ENCODE results near the gene CDH23.

Gene CDH23

GRCh38 chr10:71630168-71630567 lies 233.4 kb downstream of the CDH23 start:
- no peak for DNase-seq

DNA sequence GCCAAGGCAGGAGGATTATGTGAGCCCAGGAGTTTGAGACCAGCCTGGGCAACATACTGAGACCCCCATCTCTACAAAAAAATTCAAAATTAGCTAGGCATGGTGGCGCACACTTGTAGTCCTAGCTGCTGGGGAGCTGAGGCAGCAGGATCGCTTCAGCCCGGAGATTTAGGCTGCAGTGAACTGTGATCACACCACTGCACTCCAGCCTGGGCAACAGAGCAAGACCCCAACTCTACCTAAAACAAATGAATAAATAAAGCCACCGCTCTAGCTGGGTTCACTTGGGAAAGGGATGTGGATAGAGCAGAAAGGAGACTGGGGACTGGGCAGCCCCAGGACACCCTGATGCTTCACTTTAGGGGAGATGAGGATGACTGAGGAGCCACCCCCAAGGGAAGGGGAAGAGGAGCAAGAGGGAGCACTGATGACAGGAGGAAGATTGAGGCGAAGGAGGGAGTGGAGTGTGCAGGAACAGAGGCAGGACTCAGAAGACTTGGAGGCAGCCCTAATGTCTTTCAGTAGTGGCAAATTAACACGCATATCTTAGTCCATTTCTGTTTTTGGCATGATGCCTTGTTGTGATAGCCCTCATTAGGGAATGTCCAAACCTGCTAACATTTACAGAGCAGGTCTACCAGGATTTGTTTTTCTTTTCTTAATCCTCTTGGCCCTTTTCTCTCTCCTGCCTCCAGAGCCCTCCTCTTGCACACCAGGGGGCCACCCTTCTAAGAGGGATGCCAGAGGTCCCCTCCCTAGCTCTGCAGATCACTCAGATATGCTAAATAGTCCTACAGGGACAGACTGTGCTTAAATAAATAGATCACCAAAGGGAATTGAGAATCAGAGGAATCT lies 234.5 kb downstream of the CDH23 start:
- DNase-seq = no peak

DNA sequence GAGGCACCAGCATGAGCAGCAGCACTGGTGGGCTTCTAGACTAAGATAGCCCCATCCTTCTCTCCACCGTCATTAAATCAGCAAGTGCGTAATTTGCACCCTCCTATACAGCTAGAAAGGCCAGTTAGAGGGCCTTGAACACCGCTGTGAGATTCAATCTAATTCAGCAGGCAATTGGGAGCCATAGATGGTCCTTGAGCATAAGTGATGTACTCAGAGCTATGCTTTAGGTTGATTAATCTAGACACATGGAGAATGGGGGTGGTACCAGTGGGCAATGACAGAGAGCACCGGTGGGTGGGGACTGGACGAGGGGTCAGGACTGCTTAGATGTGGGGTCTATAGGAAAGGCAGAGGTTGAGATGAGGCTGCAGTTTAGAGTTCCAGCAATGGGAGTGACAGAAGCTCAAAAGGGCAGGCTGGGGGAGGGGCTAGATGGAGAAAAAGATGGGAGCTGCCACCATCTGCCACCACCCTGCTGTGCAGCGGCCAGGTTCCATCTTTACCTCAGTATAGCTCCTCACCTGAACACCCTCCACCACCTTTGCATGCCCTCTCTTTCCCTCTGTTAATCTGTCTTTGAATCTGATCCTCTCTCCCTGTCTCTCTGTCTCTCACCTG lies 235.6 kb downstream of the CDH23 start:
- DNase-seq = no peak

DNA sequence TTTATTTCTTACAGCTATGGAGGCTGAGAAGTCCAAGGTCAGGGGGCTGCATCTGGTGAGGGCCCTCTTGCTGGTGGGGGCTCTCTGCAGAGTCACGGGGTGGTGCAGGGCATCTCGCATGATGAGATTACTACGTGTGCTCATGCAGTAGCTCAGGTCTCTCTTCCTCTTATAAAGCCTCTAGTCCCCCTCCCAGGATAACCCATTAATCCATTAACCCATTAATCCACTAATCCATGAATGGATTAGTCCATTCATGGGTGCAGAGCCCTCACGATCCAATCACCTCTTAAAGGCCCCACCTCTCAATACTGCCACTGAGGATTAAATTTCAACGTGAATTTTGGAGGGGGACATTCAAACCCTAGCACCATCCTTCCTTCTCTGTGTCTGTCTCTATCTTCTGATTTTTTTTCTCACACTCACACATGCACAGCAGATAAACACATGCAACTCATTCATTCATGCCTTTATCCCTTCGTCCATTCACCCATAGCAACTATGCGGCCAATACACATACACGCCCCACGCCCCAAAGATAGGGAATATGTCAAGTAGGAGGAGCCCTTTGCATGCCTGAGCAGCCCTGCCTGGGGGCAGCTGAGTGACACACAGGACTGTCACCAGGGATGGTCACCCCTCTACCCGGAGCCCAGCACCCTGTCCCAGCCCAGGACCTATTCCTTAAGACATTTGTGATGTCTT lies 236.3 kb downstream of the CDH23 start:
- DNase-seq = no peak

GRCh38 chr10:71633920-71634319 lies 237.2 kb downstream of the CDH23 start:
- no peak for DNase-seq

- DNase-seq = no peak
These were observed 237.9 kb downstream of the CDH23 start for GRCh38 chr10:71634531-71635164.

DNA sequence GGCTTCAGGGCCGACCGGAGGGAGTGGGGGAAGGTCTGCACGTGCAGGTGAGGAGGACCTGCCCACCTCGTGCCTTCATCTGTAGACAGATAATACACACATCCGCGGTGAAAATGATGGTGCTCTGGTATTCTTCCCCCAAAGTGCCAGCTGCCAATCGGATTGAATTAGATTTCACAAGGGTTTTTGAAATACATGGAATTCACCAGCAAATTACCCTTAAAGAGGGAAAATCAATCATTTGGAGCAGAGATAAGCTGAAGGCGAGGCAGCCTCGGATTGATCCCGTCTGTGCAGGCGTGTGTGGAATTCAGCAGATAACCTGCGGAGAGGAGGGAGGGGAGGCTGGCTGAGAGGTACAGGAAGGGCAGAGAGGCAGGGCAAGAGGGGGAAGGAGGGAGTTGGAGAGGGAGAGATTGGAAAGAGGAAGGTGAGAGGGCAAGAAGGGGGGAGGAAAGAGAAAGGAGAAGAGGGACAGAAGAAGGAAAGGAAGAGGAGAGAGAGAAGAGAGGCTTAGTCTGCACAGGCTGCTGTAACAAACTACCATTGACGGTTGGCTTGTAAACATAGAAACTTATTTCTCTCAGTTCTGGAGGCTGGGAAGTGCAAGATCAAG lies 238.6 kb downstream of the CDH23 start:
- DNase-seq = no peak

GRCh38 chr10:71635867-71636266 lies 239.1 kb downstream of the CDH23 start:
- DNase-seq = no peak

DNA sequence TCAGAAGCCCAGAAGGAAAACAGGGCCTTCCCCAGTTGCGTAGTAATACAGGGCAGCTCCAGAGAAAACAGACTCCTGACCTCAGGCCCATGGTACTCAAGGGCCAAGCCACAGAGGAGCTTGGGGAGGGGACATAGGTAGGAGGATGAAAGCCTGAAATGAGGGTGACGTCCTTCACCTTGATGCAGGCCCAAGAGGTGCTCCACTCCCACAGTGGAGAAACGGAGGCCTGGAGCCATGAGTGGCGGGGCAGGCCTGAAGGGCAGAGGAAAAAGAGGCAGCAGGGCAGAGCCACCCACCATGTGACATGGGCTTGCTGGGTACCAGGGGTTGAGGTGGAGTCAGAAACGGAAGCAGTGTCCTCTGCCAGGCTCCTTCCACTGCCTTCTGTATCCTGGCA lies 239.9 kb downstream of the CDH23 start:
- DNase-seq = no peak

DNA sequence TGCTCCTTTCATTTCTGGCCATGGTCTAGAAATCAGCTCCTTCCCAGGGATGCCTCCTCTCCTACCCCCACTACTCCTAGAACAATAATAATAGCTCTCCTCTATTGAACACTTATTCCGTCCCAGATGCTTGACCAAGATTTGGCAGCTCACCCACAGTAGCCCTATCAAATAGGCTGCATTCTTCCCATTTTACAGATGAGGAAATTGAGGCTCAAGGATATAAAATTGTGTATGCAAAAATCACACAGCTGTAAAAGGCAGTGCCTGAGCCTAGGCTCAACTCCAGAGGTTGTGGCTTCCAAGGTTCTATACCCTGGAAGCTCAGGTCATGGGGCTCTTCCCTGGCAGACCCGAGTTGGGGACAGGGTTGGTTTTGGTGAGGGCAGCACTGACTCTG lies 240.6 kb downstream of the CDH23 start:
- DNase-seq = no peak

DNA sequence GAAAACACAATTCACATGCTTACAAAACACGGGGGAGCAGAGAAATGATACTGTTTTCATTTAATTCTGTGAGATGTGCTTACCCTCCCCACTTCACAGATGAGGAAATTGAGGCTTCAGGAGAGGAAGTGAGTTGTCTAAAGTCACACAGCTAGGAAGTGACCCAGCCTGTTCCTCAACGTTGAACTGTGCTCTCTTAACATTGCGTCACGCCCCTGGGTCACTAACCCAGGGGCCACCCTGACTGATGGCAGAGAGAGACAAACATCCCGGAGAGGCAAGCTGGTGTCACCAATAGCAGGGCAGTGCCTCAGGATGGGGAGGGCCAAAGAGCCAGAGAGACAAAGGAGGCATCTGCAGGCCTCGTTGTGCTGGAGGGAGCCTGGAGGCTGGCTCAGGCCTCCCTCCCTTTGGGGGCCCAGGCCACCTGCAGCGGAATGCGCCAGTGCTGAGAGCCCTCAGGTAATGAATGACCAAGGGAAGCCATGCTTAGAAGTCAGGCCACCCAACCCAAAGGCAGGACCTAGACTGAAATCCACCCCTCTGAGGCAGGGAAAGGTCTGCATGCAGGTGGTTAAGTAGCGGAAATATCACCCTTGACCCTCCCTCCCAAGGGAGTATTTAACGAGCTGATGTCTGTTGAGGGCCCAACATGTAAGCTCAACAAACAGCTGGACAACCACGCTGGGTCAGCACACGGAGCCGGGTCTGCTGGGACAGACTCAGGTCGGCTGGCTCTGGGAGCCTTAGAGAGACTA lies 241.5 kb downstream of the CDH23 start:
- DNase-seq = peak in 1 of 2 donors; percentile 46

- DNase-seq = no peak
These were observed 242.4 kb downstream of the CDH23 start for GRCh38 chr10:71638822-71639719.

GRCh38 chr10:71640607-71641006 lies 243.9 kb downstream of the CDH23 start:
- no peak for DNase-seq

DNA sequence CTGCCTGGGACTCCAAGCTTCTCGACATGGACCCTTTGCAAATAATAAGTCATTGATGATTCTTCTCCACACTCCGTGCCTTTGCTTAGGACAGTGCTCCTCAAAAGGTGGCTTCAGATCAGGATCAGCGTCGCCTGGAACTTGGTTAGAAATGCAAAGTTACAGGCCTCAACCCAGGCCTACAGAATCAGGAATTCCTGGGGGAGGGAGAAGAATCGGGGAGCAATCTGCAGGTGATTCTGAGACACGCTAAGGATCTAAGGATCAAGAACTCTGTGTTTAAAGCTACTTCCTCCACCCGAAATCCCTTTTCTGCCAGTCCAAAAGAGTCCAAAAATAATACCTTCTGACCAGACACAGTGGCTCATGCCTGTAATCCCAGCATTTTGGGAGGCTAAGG lies 244.7 kb downstream of the CDH23 start:
- DNase-seq = no peak

- no peak for DNase-seq
These were observed 245.3 kb downstream of the CDH23 start for GRCh38 chr10:71641986-71642385.

DNA sequence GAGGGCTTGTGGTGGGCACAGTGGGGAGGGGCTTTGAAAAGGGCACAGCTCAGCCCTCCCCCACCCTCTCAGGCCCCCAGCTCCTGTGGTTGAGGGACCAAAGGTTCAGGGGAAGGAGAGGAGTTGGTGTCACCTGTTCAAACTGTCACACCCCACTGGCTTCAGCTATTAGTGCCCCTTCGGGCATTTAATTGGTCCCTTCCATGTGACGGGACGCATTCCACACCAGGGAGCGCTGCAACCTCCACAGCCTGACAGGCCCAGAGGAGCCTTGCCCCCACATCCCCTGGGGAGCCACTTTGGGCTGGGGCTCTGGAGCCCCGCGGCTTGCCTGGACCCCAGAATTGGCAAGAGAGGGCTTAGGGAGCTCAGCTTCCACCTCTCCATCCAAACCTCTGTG lies 247.2 kb downstream of the CDH23 start:
- DNase-seq = no peak

- DNase-seq = no peak
These were observed 247.8 kb downstream of the CDH23 start for GRCh38 chr10:71644307-71645180.

DNA sequence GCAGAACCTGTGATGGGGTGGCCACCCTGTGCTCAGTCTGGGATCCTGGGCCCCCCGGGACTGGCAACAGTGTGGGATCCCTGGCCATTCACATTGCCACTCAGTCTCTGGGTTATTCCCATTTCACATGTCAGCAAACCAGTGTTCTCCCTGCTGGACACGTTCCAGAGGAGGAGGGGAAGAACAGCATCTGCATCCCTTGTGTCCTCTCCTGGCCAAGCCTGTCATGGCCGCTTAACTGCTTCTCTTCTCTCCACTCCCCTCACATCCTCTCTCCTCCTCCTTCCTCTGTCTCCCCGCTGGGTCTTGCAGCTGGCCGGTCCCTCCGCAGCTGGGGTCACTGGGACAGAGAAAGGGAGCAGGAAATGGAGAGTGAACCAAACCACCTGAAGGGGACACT lies 248.5 kb downstream of the CDH23 start:
- no peak for DNase-seq

- no peak for DNase-seq
These were observed 249.3 kb downstream of the CDH23 start for GRCh38 chr10:71646037-71646436.

Measured in bone marrow (tissue), 2 donors.